Heart left ventricle (tissue), 16 donors: Measurements from ENCODE around the gene GSDMA. TPM values are rescaled to one million over a fixed set of nuclear protein-coding genes. Genes with fewer than 3 reads are reported as not detected.

ENCODE experiments used
- ATAC-seq, 4 donors: fragments of 200-7000 bp; cut with Tn5 transposase; one replicate each; pipeline ENCODE4 v1.9.1; 2020 to 2022; ENCODE audit warnings: moderate library complexity in 4 of 4, mild to moderate bottlenecking in 3 of 4, moderate number of reproducible peaks in 1 of 4
- DNase-seq, 5 donors: peaks; one replicate each; pipeline ENCODE4 v3.0.0-alpha.2; 2020
- H3K27ac ChIP-seq, 12 donors: fragments of 200-600 bp; sonication (generic) in 4 of 12; one replicate each; pipeline versions ENCODE4 v1.5.0 to v1.8.0; 2016 to 2022; ENCODE audit warnings: mild to moderate bottlenecking in 2 of 12
- H3K27me3 ChIP-seq, 9 donors: fragments of 200-600 bp; sonication (generic) in 2 of 9; one replicate each; pipeline versions ENCODE4 v1.5.1 to v1.8.0; 2016 to 2022; ENCODE audit warnings: mild to moderate bottlenecking in 3 of 9
- H3K36me3 ChIP-seq, 9 donors: fragments of 200-600 bp; sonication (generic) in 2 of 9; one replicate each; pipeline versions ENCODE4 v1.5.0 to v1.8.0; 2018 to 2022; ENCODE audit warnings: mild to moderate bottlenecking in 2 of 9
- H3K4me1 ChIP-seq, 12 donors: fragments of 200-600 bp; sonication (generic) in 4 of 12; one replicate each; pipeline versions ENCODE4 v1.5.0 to v1.8.0; 2016 to 2022; ENCODE audit warnings: mild to moderate bottlenecking in 3 of 12
- H3K4me3 ChIP-seq, 12 donors: fragments of 200-600 bp; sonication (generic) in 4 of 12; one replicate each; pipeline versions ENCODE4 v1.5.0 to v1.8.0; 2017 to 2022; ENCODE audit warnings: mild to moderate bottlenecking in 9 of 12, moderate library complexity in 4 of 12
- H3K9me3 ChIP-seq, 12 donors: fragments of 200-600 bp; sonication (generic) in 4 of 12; one replicate each; pipeline versions ENCODE4 v1.5.0 to v1.8.0; 2016 to 2022; ENCODE audit warnings: mild to moderate bottlenecking in 1 of 12
- POLR2A ChIP-seq, 2 donors: fragments of 450-650 bp; IDR thresholded peaks; one replicate each; pipeline ENCODE4 v1.6.1; 2017; ENCODE audit warnings: antibody characterized with exemption in 2 of 2, mild to moderate bottlenecking in 2 of 2, moderate library complexity in 2 of 2
- WGBS, 4 donors: extraction: QIAGEN DNeasy Blood & Tissue Kit in 2 of 4; methylation state at CpG; one replicate each; pipeline versions ENCODE4 v1.1.5 to v1.1.7; 2013 to 2018; 5-methylcytosine and 5-hydroxymethylcytosine counted together
- intact Hi-C, 10 donors: fragments of 100-400 bp; cut with DNase I; formaldehyde crosslinking; loops; one replicate each; pipeline versions ENCODE4 v1.11.1 to v1.14.2; 2022
- polyA plus RNA-seq, 2 donors: library from polyadenylated mRNA; stranded (reverse); fragments of 200-250 nt; gene quantifications; one replicate each; pipeline ENCODE4 v1.2.3, GENCODE V29; 2013
- total RNA-seq, 9 donors: library from RNA; depleted of rRNA in 2 of 9; stranded (reverse); fragments of >200 nt in 2 of 9; fragmentation: NEBNext Ultra II Directional in 3 of 9; extraction: Animal tissue kit (Norgen Biotek cat#: 25700) in 3 of 9; gene quantifications; one replicate each; pipeline versions ENCODE4 v1.1.0 to v1.2.4, GENCODE V29; 2016 to 2023
- TF ChIP-seq, protein P1 (sequence below), 12 donors: fragments of 200-600 bp; sonication (generic) in 4 of 12; IDR thresholded peaks; one replicate each; pipeline versions ENCODE4 v1.5.0 to v1.8.0; 2018 to 2022; ENCODE audit warnings: antibody characterized with exemption in 12 of 12, mild to moderate bottlenecking in 5 of 12
- donor health status: ischemic (EF 13 %, LVEDD 7.1; RV severe dilation, severe dysfunction).
- donor health status: healthy with polysubstance abuse.
- donor health status: DM: no; HTN: yes; CAD: no.
- donor health status: DM: no; HTN: no; CAD: no.
- donor health status: ischemic (EF 25% LVEDD 6.9; RV normal size, moderate dysfunction).
- donor health status: ischemic (EF 25% LVEDD 5.7; RV mildly dilated, moderate dysfunction).
- donor health status: healthy.
- donor health status: DM: yes; HTN: yes; CAD: no.
- donor health status: ischemic (EF 35%, LVEDD 5.7; RV mildly dilated, moderate dysfunction).
- donor health status: nonischemic (EF 11% LVEDD 7.7; RV severe dilation, severe dysfunction).
- donor health status: DM: yes; HTN: yes; CAD: no.
- donor health status: PGD.
- donor health status: ischemic (EF 29% LVEDD 5.4; RV normal size, mild dysfunction).
- donor health status: nonischemic (EF 23%, LVEDD 6.1; RV moderate dilation, normal function).

GSDMA gene
- total and polyA plus RNA-seq, 11 donors: 0.08 to 3.7 (median 0.49) TPM; not detected in 3

DNA sequence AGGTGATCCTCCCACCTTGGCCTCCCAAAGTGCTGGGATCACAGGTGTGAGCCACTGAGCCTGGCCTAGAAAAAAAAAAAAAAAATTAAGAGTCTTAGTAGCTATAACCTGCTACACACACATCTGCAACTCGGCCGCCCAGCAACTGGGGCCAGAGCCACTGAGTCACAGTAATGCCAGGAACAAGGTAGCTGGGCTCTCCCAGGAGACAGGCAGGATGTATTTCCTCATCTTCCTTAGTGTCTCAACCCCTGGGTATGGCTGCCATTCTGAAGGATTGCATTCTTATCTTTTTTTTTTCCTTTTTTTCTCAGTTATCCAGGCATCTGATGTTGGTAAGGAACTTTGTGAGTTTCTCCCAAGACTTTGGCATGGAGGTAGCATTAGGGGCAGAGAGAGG, 10.7 kb downstream of the GSDMA start:
- Histone ChIP-seq H3K9me3 (no peaks in the 10 kb centered on the region), H3K4me1 (peaks cover 0 to 53% (median 0%) of the 10 kb centered on the region in 12 donors), H3K27me3 (peaks cover 0 to 11% (median 0%) of the 10 kb centered on the region in 9 donors), H3K36me3 (no peaks in the 10 kb centered on the region), H3K4me3 (no peak overlapping the region), H3K27ac (peak overlapping the region in 1 of 12 donors; percentile 81)
- WGBS, 4 donors: 85 to 93% (median 89%) methylated on average over 2 of the region's 2 CpGs
- TF ChIP-seq POLR2A (IDR thresholded peaks at IDR 0.05): no peak
- TF ChIP-seq, protein P1, sequence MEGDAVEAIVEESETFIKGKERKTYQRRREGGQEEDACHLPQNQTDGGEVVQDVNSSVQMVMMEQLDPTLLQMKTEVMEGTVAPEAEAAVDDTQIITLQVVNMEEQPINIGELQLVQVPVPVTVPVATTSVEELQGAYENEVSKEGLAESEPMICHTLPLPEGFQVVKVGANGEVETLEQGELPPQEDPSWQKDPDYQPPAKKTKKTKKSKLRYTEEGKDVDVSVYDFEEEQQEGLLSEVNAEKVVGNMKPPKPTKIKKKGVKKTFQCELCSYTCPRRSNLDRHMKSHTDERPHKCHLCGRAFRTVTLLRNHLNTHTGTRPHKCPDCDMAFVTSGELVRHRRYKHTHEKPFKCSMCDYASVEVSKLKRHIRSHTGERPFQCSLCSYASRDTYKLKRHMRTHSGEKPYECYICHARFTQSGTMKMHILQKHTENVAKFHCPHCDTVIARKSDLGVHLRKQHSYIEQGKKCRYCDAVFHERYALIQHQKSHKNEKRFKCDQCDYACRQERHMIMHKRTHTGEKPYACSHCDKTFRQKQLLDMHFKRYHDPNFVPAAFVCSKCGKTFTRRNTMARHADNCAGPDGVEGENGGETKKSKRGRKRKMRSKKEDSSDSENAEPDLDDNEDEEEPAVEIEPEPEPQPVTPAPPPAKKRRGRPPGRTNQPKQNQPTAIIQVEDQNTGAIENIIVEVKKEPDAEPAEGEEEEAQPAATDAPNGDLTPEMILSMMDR (IDR thresholded peaks at IDR 0.05): no peak
- no peak for DNase-seq
- no peak for ATAC-seq
- intact Hi-C loops: loop anchor here in 5 of 10 donors (5.0 to 10.0 kb wide), 4 partner anchors 51 to 219 kb away; no protein-coding TSS in a partner anchor

DNA sequence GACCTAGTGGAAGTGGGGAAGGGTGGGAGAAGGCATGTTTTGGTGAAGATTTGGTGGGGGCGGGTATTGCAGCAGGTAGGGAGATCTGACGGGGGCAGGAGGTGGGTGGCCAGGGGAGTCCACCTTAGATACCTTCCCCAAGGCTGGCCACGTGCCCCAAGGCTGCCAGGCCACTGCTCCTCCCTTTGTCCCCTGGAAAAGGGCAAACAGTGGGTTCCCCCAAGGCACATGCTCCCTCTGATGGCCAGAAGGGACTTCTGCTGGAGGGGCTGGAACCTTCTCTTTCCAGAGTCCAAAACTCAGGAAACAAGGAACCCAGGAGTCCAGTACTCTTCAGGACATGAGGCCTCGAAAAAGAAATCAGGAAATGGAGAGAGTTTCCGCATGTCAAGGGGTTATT, 11.6 kb downstream of the GSDMA start:
- ATAC-seq (no peak), DNase-seq (no peak)
- 79 to 83% (median 80%) methylated on average over 5 of the region's 5 CpGs for WGBS, 4 donors
- H3K27ac ChIP-seq: peak overlapping the region in 1 of 12 donors; percentile 81
- H3K4me3 ChIP-seq: no peak overlapping the region
- no peaks in the 10 kb centered on the region for H3K36me3 ChIP-seq
- TF ChIP-seq POLR2A (IDR thresholded peaks at IDR 0.05): no peak
- TF ChIP-seq, protein P1 (IDR thresholded peaks at IDR 0.05): no peak
- H3K4me1 ChIP-seq: peaks cover 0 to 50% (median 0%) of the 10 kb centered on the region in 12 donors
- H3K27me3 ChIP-seq: peaks cover 0 to 11% (median 0%) of the 10 kb centered on the region in 9 donors
- no peaks in the 10 kb centered on the region for H3K9me3 ChIP-seq
- intact Hi-C loops: loop anchor here in 5 of 10 donors (2.0 to 10.0 kb wide), 5 partner anchors 14 to 220 kb away; no protein-coding TSS in a partner anchor

DNA sequence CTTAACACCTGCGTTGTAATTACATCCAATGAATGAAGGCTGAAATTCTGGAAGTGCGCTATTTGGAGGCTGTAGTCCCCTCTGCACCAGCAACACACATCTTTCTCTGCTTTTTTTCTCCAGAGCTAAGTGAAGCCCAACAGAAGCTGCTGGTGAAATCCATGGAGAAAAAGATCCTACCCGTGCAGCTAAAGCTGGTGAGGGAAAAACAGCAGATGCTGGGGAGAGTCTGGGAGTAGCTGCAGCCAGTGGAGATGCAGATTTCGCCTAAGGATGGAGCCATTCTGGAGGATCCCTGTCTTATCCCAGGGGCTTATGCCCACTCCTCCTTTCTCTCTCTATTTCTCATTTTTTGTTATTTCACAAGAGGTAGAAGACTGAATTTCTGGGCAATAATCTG, 13.0 kb downstream of the GSDMA start:
- intact Hi-C loops: loop anchor here in 5 of 10 donors (2.0 to 10.0 kb wide), 4 partner anchors 15 to 221 kb away; no protein-coding TSS in a partner anchor

DNA sequence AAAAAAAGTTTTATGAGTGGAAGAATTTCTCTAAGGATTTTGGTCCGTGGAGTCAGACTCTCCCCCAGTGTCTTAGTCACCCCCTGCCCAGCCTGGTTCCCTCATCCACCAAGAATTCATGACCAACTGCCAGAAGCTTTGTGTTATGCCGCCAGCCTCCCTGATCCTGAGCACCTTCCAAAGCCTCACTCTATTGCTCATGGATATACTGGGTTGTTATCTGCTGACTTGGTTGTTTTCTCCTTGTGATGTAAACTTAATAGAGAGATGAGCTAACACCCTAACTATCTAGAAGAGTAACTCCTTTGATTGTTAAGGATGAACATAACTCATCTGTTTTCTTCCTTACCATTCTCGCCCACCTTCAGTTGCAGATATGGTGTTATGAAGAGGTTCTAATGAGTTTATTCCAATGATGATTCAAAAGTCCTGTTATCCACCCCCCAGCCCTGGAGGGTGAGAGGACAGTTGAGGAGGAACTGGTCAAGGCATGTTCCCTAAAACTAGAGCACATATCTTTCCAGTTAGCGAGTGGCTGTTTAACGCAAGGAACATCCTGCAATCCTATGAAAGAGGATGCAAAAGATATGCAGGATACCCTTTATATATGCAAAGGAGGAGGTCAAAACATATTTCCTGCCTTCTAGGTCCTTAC, 16.3 kb downstream of the GSDMA start:
- Histone ChIP-seq H3K4me3 (peak overlapping the region in 1 of 12 donors; percentile 99), H3K36me3 (peaks cover 0 to 10% (median 4%) of the 10 kb centered on the region in 9 donors), H3K9me3 (no peaks in the 10 kb centered on the region), H3K27me3 (peaks cover 0 to 6% (median 0%) of the 10 kb centered on the region in 9 donors), H3K27ac (peak overlapping the region in 1 of 12 donors; percentile 94), H3K4me1 (peaks cover 7 to 42% (median 23%) of the 10 kb centered on the region in 12 donors)
- DNase-seq: no peak
- intact Hi-C loops: loop anchor here in 6 of 10 donors (1.0 to 10.0 kb wide), 4 partner anchors 19 to 224 kb away; no protein-coding TSS in a partner anchor
- 71 to 81% (median 73%) methylated on average over 5 of the region's 5 CpGs for WGBS, 4 donors
- TF ChIP-seq, protein P1 (IDR thresholded peaks at IDR 0.05): no peak
- no peak for TF ChIP-seq POLR2A (IDR thresholded peaks at IDR 0.05)
- ATAC-seq: no peak

More for the DNA sequence above, 13.0 kb downstream of the GSDMA start:
- peaks cover 0 to 47% (median 3%) of the 10 kb centered on the region in 12 donors for H3K4me1 ChIP-seq
- TF ChIP-seq POLR2A (IDR thresholded peaks at IDR 0.05): no peak
- TF ChIP-seq, protein P1 (IDR thresholded peaks at IDR 0.05): no peak
- H3K36me3 ChIP-seq: no peaks in the 10 kb centered on the region
- no peak for DNase-seq
- H3K27me3 ChIP-seq: peaks cover 0 to 11% (median 0%) of the 10 kb centered on the region in 9 donors
- no peak overlapping the region for H3K27ac ChIP-seq
- no peak for ATAC-seq
- WGBS, 4 donors: 65 to 71% (median 67%) methylated on average over 4 of the region's 4 CpGs
- no peak overlapping the region for H3K4me3 ChIP-seq
- no peaks in the 10 kb centered on the region for H3K9me3 ChIP-seq
